ENCODE measurements around the gene PNPLA3.

- no peak for TF ChIP-seq POLR2A (IDR thresholded peaks at IDR 0.05)
- TF ChIP-seq, protein P1, sequence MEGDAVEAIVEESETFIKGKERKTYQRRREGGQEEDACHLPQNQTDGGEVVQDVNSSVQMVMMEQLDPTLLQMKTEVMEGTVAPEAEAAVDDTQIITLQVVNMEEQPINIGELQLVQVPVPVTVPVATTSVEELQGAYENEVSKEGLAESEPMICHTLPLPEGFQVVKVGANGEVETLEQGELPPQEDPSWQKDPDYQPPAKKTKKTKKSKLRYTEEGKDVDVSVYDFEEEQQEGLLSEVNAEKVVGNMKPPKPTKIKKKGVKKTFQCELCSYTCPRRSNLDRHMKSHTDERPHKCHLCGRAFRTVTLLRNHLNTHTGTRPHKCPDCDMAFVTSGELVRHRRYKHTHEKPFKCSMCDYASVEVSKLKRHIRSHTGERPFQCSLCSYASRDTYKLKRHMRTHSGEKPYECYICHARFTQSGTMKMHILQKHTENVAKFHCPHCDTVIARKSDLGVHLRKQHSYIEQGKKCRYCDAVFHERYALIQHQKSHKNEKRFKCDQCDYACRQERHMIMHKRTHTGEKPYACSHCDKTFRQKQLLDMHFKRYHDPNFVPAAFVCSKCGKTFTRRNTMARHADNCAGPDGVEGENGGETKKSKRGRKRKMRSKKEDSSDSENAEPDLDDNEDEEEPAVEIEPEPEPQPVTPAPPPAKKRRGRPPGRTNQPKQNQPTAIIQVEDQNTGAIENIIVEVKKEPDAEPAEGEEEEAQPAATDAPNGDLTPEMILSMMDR (IDR thresholded peaks at IDR 0.05): no peak
Measured at GRCh38 chr22:43957871-43958270, 34.3 kb downstream of the PNPLA3 start.

Measured in uterus (tissue), 2 donors.